ENCODE data around the gene FNDC1.

DNA sequence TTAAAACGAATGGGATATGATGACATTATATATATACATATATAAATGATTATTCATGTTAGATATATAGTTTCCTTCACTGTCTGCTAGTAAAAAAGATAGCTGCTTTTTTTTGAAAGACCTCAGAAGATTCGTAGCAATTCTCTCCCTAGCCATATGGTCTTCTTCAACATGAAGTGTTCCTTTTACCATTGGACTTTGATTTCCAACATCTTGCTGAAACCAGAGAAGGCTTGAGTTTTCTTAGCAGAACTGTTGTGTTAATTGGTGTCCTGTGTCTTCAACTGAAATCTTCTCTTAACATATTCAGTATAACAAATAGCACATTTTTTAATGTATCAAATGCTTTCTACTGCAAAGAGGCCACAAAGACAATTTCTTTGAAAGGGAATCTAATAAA lies 55.3 kb downstream of the FNDC1 start:
- TF ChIP-seq, protein P1, sequence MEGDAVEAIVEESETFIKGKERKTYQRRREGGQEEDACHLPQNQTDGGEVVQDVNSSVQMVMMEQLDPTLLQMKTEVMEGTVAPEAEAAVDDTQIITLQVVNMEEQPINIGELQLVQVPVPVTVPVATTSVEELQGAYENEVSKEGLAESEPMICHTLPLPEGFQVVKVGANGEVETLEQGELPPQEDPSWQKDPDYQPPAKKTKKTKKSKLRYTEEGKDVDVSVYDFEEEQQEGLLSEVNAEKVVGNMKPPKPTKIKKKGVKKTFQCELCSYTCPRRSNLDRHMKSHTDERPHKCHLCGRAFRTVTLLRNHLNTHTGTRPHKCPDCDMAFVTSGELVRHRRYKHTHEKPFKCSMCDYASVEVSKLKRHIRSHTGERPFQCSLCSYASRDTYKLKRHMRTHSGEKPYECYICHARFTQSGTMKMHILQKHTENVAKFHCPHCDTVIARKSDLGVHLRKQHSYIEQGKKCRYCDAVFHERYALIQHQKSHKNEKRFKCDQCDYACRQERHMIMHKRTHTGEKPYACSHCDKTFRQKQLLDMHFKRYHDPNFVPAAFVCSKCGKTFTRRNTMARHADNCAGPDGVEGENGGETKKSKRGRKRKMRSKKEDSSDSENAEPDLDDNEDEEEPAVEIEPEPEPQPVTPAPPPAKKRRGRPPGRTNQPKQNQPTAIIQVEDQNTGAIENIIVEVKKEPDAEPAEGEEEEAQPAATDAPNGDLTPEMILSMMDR (IDR thresholded peaks at IDR 0.05) = no peak
- TF ChIP-seq POLR2A (IDR thresholded peaks at IDR 0.05) = no peak

Data from thyroid gland (tissue), 4 donors.